ENCODE measurements around the gene EXOC7. TPM values are rescaled to one million over a fixed set of nuclear protein-coding genes. Genes with fewer than 3 reads are reported as not detected.
A peak's percentile ranks its signal among the peaks of the same experiment; 100 is the strongest.

Gene EXOC7
- total RNA-seq, 6 experiments from 2014 or later = 134 to 157 (median 144) TPM

GRCh38 chr17:76115138-76115754, 11.7 kb upstream of the EXOC7 start:
- TF ChIP-seq CTCF (IDR thresholded peaks at IDR 0.05) = no peak
- Mint-ChIP-seq H3K9me3 (no peaks in the 10 kb centered on the region), H3K36me3 (ENCODE audit: low read depth) (no peaks in the 10 kb centered on the region), H3K4me3 (no peak overlapping the region), H3K27ac (no peak overlapping the region), H3K4me1 (ENCODE audit: low read depth) (no peaks in the 10 kb centered on the region), H3K27me3 (ENCODE audit: insufficient read depth) (peaks cover 7% of the 10 kb centered on the region)
- no peak for DNase-seq

- Mint-ChIP-seq H3K9me3 (no peaks in the 10 kb centered on the region), H3K27me3 (ENCODE audit: insufficient read depth) (peaks cover 3% of the 10 kb centered on the region), H3K4me1 (ENCODE audit: low read depth) (no peaks in the 10 kb centered on the region), H3K36me3 (ENCODE audit: low read depth) (no peaks in the 10 kb centered on the region), H3K4me3 (no peak overlapping the region), H3K27ac (no peak overlapping the region)
- no peak for TF ChIP-seq CTCF (IDR thresholded peaks at IDR 0.05)
- DNase-seq = no peak
These were observed 8.4 kb upstream of the EXOC7 start for GRCh38 chr17:76111956-76112355.

GRCh38 chr17:76107509-76107908, 3.9 kb upstream of the EXOC7 start:
- DNase-seq = no peak
- no peak overlapping the region for H3K4me3 Mint-ChIP-seq
- peaks cover 9% of the 10 kb centered on the region for H3K4me1 Mint-ChIP-seq (ENCODE audit: low read depth)
- peak; percentile 51; the same call in 1 of the 2 replicates for TF ChIP-seq CTCF (IDR thresholded peaks at IDR 0.05)
- H3K36me3 Mint-ChIP-seq (ENCODE audit: low read depth) = 0 out of 2 replicates have a peak, but pooled peaks cover 4% of the 10 kb centered on the region
- H3K27me3 Mint-ChIP-seq (ENCODE audit: insufficient read depth) = peaks cover 3% of the 10 kb centered on the region
- no peaks in the 10 kb centered on the region for H3K9me3 Mint-ChIP-seq
- no peak overlapping the region for H3K27ac Mint-ChIP-seq

- H3K4me1 Mint-ChIP-seq (ENCODE audit: low read depth) = peaks cover 10% of the 10 kb centered on the region
- no peak overlapping the region for H3K4me3 Mint-ChIP-seq
- no peak for DNase-seq
- TF ChIP-seq CTCF (IDR thresholded peaks at IDR 0.05) = no peak
- peaks cover 5% of the 10 kb centered on the region; the same call in 1 of the 2 replicates for H3K36me3 Mint-ChIP-seq (ENCODE audit: low read depth)
- peaks cover 3% of the 10 kb centered on the region for H3K27me3 Mint-ChIP-seq (ENCODE audit: insufficient read depth)
- H3K9me3 Mint-ChIP-seq = no peaks in the 10 kb centered on the region
- H3K27ac Mint-ChIP-seq = no peak overlapping the region
These were observed 3.1 kb upstream of the EXOC7 start for GRCh38 chr17:76106703-76107102.

- Mint-ChIP-seq H3K4me1 (ENCODE audit: low read depth) (peaks cover 10% of the 10 kb centered on the region), H3K27me3 (ENCODE audit: insufficient read depth) (peaks cover 3% of the 10 kb centered on the region; the same call in 1 of the 2 replicates), H3K4me3 (no peak overlapping the region), H3K36me3 (ENCODE audit: low read depth) (peaks cover 16% of the 10 kb centered on the region; the same call in 1 of the 2 replicates), H3K9me3 (no peaks in the 10 kb centered on the region), H3K27ac (peak overlapping the region; percentile 16; the same call in 1 of the 2 replicates)
- TF ChIP-seq CTCF (IDR thresholded peaks at IDR 0.05) = no peak
- no peak for DNase-seq
These were observed 1.3 kb upstream of the EXOC7 start for GRCh38 chr17:76104896-76105231.
